22Rv1 (cell line): ENCODE data around the gene HDHD5.

Experiments used
- H3K27ac ChIP-seq: fragments of 450-650 bp; 2 replicates; pipeline ENCODE4 v1.5.1; 2017
- ZFX ChIP-seq: fragments of 450-650 bp; IDR thresholded peaks from 2 replicates; pipeline ENCODE4 v1.6.1; 2017; ENCODE audit warnings: antibody characterized with exemption, borderline replicate concordance
- TF ChIP-seq, protein P1 (sequence below): fragments of 450-650 bp; IDR thresholded peaks from 2 replicates; pipeline ENCODE4 v1.5.1; 2017; ENCODE audit warnings: mild to moderate bottlenecking

The HDHD5 gene

DNA sequence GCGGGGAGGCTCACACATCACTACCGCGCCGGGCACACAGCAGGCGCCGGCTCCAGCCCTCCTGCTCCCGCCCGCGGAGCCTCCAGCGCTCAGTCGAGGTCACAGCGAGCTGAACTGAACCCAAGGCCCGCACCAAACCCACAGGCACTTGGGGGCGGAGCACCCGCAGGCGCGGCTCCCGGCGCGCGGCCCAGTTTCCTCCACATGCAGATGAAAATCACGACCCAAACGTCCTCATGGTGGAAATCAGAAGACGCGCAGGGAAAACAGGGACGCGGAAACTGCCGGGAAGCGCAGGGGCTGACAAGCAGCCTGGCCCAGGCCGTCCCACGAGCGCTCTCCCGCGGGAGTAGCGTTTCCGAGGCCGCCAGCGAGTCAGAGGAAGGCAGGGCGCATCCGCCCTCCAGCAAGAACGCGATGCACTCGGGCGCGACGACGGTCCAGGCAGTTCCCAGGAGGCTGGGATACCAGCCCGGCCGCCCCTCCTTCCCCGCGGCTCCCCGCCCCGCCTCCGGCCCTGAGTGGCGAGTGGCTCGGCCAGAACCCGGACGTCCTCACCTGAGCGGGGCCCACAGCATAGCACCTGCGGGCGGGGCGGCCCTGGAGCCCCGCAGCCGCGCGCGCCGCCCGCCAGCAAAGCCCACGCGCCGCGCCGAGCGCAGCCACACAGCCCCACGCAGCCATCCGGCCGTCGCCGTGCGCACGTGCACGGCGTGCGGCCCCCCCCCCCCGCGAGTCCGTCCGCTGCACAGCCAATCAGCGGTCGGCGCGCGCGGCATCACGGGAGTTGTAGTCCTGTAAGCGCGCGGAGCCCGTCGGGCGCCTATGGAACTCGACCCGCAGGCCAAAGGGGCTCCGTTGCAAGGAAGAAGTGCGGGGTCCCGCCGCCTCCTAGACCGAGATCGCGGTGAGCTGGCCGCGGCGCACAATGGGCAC lies at the start of gene HDHD5:
Gene HDHD5 (minus strand): TSS at position 710 of the 936 bp plus-strand sequence. CDS start 26 bp downstream, at position 684.
- H3K27ac ChIP-seq: peak within 1 kb of the TSS; percentile 92
- TF ChIP-seq ZFX: no peak
- TF ChIP-seq, protein P1, sequence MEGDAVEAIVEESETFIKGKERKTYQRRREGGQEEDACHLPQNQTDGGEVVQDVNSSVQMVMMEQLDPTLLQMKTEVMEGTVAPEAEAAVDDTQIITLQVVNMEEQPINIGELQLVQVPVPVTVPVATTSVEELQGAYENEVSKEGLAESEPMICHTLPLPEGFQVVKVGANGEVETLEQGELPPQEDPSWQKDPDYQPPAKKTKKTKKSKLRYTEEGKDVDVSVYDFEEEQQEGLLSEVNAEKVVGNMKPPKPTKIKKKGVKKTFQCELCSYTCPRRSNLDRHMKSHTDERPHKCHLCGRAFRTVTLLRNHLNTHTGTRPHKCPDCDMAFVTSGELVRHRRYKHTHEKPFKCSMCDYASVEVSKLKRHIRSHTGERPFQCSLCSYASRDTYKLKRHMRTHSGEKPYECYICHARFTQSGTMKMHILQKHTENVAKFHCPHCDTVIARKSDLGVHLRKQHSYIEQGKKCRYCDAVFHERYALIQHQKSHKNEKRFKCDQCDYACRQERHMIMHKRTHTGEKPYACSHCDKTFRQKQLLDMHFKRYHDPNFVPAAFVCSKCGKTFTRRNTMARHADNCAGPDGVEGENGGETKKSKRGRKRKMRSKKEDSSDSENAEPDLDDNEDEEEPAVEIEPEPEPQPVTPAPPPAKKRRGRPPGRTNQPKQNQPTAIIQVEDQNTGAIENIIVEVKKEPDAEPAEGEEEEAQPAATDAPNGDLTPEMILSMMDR: no peak

DNA sequence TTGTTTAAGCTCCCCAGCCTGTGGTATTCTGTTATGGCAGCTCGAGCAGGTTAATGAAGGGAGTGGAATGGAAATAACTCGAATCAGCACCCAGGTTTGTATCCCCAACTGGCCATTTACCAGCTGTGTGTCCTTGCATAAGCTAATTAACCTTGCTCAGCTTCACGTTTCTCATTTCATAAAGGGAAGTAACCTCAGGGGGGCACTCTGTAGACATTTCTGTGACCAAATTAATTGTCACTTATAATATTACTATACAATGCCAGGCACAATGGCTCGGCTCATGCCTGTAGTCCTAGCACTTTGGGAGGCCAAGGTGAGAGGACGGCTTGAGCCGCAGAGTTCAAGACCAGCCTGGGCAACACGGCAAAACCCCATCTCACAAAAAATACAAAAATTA lies 46.4 kb upstream of the HDHD5 start:
- no peak for TF ChIP-seq ZFX
- TF ChIP-seq, protein P1: no peak

DNA sequence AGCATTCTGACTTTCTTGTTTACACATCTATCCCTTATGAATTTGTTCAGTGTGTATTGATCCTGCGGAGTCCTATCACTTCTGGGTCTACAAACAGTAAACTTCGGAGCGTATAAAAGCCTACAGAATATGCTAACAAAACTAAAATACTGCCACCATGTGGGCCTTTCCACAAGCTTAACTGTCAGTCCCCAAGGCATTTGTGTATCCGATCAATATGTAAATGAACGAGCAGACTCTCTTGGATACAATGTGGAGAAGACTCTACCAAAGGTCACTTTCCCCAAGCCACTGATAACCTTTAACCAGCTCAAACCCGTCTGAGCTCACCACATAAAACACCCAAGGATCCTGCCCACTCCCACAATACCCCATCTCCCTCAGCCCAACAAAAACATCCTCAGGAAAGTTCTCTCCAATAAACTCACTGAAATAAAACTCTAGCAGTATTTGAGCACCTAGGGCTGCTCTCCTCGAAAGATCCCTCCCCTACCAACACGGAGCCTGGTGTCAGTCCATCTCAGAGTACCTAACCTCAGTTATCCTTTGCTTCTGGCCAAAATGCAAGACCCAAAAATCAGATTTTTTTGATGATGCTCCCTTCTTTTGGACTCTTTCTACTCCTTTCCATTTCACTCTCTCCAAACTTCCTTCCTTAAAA lies 42.3 kb upstream of the HDHD5 start:
- H3K27ac ChIP-seq: no peak overlapping the region
- TF ChIP-seq ZFX: no peak
- TF ChIP-seq, protein P1: peak; percentile 18; the same call in 1 of the 2 replicates

More for the DNA sequence above, 46.4 kb upstream of the HDHD5 start:
- H3K27ac ChIP-seq: no peak overlapping the region

DNA sequence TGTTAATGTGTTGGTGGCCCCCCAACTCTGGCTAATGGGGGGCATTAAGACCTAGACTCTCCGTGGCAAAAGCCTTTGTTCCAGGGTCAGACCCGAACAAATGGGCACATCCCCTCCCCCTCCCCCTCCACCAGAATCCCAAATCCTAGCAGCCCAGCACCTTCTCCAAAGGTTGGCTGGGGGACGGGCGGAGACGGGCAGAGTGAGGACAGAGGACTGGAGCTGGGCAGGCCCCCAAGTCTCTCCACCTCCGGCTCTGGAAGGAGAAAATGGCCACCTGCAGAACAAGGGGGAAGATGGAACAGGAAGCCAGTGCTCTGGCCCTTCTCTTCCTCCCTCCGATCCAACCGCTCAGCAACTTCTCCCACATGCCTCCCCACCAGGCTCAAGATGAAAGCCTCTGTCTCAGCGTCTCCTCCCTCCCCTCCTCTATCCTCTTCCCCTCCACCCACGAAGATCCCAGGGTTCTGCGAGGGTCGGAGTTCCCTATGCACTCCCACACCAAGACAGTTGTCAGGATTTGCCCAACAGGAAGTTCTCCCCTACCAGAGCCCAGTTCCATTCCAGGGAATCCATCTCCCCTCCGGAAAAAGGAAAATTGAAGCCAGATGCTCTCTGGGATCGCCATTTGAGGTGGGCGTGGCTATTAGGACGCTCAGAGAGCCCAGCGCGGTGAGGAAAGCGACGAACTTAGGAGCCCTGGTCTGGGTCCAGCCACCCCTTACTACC lies 40.1 kb upstream of the HDHD5 start:
- no peak for TF ChIP-seq ZFX
- TF ChIP-seq, protein P1: no peak
- H3K27ac ChIP-seq: peak overlapping the region; percentile 66

DNA sequence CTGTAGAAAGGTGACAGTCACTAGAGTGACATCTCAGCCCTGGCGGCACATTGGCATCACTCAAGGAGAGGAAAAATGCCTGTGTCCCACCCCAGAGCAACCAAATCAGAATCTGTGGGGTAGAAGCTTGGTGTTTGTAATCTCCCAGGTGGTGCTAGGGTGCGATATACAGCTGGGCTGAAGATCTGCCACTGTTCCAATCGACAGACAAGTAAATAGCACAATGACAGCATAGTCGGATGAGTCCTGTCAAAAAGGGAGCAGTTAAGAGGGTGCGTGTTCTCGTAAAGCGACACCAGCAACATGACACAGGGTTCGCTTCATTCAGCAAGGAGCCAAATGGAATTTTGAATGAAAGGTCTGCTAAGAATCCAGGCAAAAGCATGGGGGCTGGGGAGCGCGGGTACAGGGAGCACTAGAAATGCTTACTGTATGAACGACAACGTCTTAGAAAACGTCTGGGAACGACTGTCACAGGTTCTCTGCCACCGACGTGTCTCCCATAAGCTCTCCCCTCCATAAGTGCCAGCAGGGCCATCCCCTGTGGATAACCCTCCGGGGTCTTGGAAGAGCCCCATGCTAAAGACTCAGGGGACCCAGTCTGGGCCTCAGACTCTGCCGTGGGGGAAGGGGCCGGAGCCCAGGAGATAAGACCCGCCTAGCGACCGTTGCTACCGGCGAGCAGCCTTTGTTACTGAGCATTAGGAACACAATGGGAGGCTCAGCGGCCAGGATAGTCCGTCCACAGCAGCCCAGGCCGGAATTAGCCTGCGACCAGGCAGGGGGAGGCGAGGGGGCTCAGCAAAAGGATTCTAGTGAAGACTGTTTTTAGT lies 39.3 kb upstream of the HDHD5 start:
- peak overlapping the region; percentile 66 for H3K27ac ChIP-seq
- TF ChIP-seq ZFX: no peak
- TF ChIP-seq, protein P1: no peak

DNA sequence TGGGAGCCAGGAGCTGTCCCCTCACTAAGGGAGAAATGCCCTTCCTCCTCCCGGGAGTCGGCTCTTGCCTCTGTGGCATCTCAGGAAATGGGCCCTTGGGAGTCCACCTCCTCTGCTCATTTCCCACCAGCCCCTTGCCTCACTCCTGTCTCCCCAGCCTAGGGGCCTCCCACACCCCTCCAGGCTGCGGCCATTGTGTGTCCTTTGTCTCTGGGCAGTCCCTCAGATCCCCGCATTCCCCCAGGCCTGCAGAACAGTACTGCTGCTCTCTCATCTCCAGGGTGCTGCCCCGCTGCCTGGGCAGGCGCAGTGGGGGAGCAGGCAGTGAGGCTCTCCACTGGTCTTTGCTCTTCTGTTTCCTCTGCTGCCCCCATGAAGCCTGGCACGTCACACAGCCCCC lies 35.1 kb upstream of the HDHD5 start:
- TF ChIP-seq, protein P1: no peak
- no peak for TF ChIP-seq ZFX

More for the DNA sequence above, 35.1 kb upstream of the HDHD5 start:
- no peak overlapping the region for H3K27ac ChIP-seq
